Mammary epithelial cell (primary cell): Measurements from ENCODE around the gene DST.

Experiments
- EZH2 ChIP-seq: IDR thresholded peaks from 2 replicates; pipeline ENCODE4 v1.6.1; 2012; ENCODE audit warnings: low read length, inconsistent platforms, borderline replicate concordance
- TF ChIP-seq, protein P1 (sequence below), 2 donors: IDR thresholded peaks in 1 of 2; conservative IDR thresholded peaks in 1 of 2; 2 replicates each; pipeline ENCODE4 v1.5.1; 2011 to 2012; ENCODE audit warnings: inconsistent platforms in 2 of 2, low read length in 2 of 2, mild to moderate bottlenecking in 2 of 2, control low read depth in 1 of 2, low read depth in 1 of 2; ENCODE audit not compliant: insufficient read depth in 1 of 2; ENCODE audit errors: extremely low read depth in 1 of 2

DNA sequence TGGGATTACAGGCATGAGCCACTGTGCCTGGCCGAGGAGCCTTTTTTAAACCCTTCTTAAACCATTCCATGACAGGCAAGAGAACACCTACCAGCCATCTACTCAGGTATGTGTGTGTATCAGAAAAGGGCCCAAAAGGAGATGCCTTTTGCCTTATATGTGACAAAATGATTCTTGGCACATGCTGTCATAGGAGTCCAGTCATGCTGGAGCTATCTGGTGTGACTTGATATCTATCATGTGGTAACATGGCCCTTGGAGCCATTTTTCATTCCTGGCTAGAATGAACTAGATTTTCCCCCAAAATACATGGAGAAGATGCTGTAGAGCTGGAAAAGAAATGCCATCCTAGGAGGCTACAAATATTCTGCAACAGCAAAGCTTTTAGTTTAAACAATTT is 129.1 kb downstream of the DST start:
- TF ChIP-seq, protein P1, sequence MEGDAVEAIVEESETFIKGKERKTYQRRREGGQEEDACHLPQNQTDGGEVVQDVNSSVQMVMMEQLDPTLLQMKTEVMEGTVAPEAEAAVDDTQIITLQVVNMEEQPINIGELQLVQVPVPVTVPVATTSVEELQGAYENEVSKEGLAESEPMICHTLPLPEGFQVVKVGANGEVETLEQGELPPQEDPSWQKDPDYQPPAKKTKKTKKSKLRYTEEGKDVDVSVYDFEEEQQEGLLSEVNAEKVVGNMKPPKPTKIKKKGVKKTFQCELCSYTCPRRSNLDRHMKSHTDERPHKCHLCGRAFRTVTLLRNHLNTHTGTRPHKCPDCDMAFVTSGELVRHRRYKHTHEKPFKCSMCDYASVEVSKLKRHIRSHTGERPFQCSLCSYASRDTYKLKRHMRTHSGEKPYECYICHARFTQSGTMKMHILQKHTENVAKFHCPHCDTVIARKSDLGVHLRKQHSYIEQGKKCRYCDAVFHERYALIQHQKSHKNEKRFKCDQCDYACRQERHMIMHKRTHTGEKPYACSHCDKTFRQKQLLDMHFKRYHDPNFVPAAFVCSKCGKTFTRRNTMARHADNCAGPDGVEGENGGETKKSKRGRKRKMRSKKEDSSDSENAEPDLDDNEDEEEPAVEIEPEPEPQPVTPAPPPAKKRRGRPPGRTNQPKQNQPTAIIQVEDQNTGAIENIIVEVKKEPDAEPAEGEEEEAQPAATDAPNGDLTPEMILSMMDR (conservative IDR thresholded peaks at IDR 0.05 in 1 of 2, IDR thresholded peaks at IDR 0.05 in 1 of 2; ENCODE audit: extremely low read depth in 1 of 2, insufficient read depth in 1 of 2, low read depth in 1 of 2, low read length in 2 of 2) = no peak
- no peak for TF ChIP-seq EZH2
